Measurements from ENCODE around the gene OR52M1.
"Not testable (repeated sequence)": the region's sequence is repeated elsewhere in the genome, so short reads cannot be mapped to it uniquely, and the experiment has no call there.

OR52M1 gene, protein sequence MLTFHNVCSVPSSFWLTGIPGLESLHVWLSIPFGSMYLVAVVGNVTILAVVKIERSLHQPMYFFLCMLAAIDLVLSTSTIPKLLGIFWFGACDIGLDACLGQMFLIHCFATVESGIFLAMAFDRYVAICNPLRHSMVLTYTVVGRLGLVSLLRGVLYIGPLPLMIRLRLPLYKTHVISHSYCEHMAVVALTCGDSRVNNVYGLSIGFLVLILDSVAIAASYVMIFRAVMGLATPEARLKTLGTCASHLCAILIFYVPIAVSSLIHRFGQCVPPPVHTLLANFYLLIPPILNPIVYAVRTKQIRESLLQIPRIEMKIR

DNA sequence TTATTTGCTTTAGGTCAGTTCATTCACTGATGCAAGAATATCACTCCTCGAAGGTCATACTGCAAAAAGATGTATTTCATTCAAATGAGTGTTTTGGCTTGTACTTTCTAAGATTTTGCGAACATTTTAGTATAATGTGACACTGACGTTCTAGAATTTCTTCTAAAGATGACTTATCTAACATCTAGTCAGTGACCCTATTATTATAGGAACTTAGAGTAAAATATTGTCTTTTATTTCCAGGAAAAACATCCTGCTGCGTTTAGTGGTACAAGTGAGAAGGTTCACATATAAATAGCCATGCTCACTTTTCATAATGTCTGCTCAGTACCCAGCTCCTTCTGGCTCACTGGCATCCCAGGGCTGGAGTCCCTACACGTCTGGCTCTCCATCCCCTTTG, at the start of gene OR52M1:
OR52M1 (plus strand) TSS at position 301 of the 400 bp plus-strand sequence; CDS start at position 301, 0 bp downstream.
- no peak for DNase-seq (ENCODE audit: low spot score)

- no peak for DNase-seq (ENCODE audit: low spot score)
These were observed 49.5 kb upstream of the OR52M1 start for GRCh38 chr11:4495487-4495886.

- no peak for DNase-seq (ENCODE audit: low spot score)
These were observed 49.0 kb upstream of the OR52M1 start for GRCh38 chr11:4495986-4496385.

- no peak for DNase-seq (ENCODE audit: low spot score)
These were observed 48.3 kb upstream of the OR52M1 start for GRCh38 chr11:4496557-4497248.

DNA sequence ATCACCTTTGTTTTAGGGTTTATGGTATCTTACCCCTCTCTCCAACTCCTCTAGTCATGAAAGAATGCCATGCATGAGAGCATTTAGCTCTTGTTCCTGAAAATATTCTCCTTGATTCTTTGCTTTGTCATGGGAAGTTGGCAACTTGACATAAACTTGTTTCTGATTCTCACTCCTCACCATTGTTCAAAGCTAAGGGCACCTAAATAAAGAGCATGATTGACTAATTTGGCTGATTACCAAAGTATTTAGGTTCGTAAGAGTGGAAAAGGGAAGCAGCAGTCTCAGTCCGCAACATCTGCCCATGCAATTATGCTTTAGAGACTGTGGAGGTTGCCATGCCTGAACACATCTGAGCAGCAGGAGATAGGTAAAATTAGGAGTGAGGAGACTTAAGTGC, 36.1 kb upstream of the OR52M1 start:
- no peak for DNase-seq (ENCODE audit: low spot score)

DNA sequence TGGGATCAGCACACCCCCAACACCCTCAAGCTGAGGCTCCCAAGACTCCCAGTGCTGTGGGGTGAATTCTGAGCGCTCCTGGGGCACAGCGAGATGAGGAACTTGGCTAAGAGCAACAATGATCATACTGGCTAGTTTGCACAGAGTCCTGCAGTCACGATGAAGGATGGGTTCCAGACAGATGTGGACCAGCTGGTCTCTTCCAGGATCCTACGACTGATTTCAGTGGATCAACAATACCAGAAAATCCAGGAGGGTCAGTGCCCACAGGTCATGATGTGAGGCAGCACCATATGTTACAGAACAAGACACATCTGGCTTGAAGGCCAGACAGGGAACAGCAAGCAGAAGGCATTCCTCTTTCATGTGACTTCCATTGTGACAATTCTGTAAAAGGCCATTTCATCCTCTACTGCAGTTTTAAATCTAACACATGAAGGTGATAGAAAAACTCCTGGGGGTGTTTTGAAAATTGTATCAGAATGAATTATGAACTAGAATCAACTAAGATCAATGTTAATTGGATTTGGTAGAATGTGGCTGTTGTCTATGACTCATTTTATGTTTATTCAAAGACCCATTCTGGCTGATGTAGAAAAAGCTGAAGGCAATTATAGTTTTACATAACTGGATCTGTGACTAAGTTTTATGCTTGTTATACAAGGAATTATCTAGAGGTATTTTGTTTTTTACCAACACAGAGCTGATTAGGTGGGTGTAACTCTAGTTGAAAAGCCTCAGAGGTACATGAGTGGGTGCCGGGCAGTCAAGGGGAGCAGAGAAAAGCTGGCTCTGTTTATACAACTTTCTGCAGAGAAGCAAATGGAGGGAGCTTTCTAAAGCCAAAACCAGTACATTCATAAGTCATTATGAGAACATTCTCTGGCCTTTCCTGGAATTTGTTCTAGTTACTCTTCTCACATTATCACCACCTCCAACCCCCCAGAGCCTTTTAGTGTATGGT, 33.4 kb upstream of the OR52M1 start:
- peak; percentile 12 for DNase-seq (ENCODE audit: low spot score)

- DNase-seq (ENCODE audit: low spot score): no peak
These were observed 30.8 kb upstream of the OR52M1 start for GRCh38 chr11:4514196-4514595.

DNA sequence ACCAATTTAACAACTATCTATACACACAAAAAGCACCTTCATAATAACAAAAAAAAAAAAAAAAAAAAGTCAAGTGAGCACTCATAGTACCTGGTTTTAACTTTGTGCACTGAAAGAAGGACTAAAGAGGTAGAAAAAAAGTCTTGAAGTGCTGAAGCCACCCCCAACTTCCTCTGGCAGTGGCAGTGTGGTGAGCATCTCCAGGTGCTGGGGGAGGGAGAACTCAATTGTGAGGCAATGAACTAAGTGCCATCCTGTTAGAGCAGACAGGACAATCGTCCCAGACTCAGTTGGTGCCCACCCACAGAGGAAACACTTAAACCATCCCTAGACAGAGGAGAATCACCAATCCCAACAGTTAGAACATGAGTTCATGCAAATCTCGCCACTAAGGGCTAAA, 22.7 kb upstream of the OR52M1 start:
- no peak for DNase-seq (ENCODE audit: low spot score)

- DNase-seq (ENCODE audit: low spot score): no peak
These were observed 22.2 kb upstream of the OR52M1 start for GRCh38 chr11:4522752-4523151.

- no peak for DNase-seq (ENCODE audit: low spot score)
These were observed 21.3 kb upstream of the OR52M1 start for GRCh38 chr11:4523666-4524065.

- no peak for DNase-seq (ENCODE audit: low spot score)
These were observed 17.1 kb upstream of the OR52M1 start for GRCh38 chr11:4527926-4528325.

GRCh38 chr11:4531686-4532085, 13.3 kb upstream of the OR52M1 start:
- not testable (repeated sequence) for DNase-seq (ENCODE audit: low spot score)

DNA sequence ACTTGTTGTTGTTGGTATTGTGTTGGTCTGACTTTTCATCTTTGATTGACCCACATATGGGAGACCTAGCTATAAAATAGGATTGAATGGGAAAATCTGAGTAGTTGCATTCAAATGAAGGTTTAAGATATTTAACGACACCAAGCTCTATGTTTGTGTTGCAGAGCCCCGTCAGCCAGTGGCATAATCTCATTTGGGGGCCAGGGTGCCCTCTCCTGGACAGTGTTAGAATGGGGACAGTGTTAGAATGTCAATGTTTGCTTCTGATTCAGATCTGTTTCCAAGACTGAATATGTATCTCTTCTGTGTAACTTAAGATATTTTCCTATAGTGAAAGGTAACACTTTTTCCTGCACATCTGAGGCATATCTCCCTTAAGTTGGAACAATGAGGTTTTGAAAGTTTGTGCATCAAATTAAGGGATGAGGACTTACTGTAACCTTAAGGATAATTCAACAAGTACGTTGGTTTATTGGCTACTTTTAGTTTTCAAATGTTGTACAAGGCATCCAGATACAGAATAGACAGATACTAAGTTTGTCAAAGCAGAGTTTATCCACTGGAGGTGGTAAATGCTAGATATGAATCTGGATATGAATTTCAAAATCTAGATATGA, 5.3 kb upstream of the OR52M1 start:
- peak; percentile 9 for DNase-seq (ENCODE audit: low spot score)

DNA sequence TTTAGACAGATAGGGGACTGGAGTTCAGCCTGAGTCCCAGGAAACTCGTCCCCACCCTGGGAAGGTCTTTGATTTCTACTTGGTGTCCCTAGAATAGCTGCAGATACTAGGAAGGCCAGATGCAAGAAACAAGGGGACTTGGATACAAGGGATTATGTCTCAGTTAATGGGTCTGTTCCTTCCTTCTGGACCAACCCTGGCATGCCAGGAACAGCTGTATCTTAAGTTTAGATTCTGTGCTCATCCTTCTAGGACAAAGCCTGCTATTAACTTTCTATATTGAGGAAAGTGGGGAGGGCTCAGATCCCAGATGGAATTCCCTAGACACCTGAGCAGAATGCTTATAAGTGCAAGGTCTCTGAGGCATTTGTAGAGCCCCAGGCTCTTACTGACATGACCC, 3.9 kb upstream of the OR52M1 start:
- DNase-seq (ENCODE audit: low spot score): no peak

- no peak for DNase-seq (ENCODE audit: low spot score)
These were observed 1.4 kb upstream of the OR52M1 start for GRCh38 chr11:4543561-4543960.

- DNase-seq (ENCODE audit: low spot score): no peak
These were observed 1.9 kb downstream of the OR52M1 start for GRCh38 chr11:4546878-4547277.

GRCh38 chr11:4547416-4547815, 2.4 kb downstream of the OR52M1 start:
- DNase-seq (ENCODE audit: low spot score): no peak

GRCh38 chr11:4551346-4551979, 6.5 kb downstream of the OR52M1 start:
- DNase-seq (ENCODE audit: low spot score): no peak

- no peak for DNase-seq (ENCODE audit: low spot score)
These were observed 14.8 kb downstream of the OR52M1 start for GRCh38 chr11:4559527-4560440.

GRCh38 chr11:4560467-4560866, 15.5 kb downstream of the OR52M1 start:
- DNase-seq (ENCODE audit: low spot score): no peak

All from putamen (tissue), 1 donor.